GM12878 (cell line): ENCODE results near the gene DKK3. TPM values are rescaled to one million over a fixed set of nuclear protein-coding genes. Genes with fewer than 3 reads are reported as not detected.

Experiments used
- ATAC-seq: fragments of 200-7000 bp; cut with Tn5 transposase; 3 replicates; pipeline ENCODE4 v1.9.1; 2020; ENCODE audit warnings: mild to moderate bottlenecking, moderate library complexity
- BruUV-seq: library from RNA; stranded (reverse); fragments of 400-500 nt; replicated peaks from 2 replicates; lab custom pipeline; 2021; lab: Mats Ljungman, UMichigan
- CTCF ChIA-PET: fragments of 300-600 bp; sonication (Branson Sonifier 250); formaldehyde crosslinking; extraction: SDS; loops from one replicate; lab custom pipeline; 2021; ENCODE audit warnings: inconsistent platforms; lab: Yijun Ruan, JAX
- POLR2A ChIA-PET: fragments of 350-600 bp; formaldehyde crosslinking; extraction: SDS; loops from one replicate; lab custom pipeline; 2021; ENCODE audit warnings: inconsistent platforms; lab: Charles Lee
- RAD21 ChIA-PET: fragments of 300-600 bp; sonication (Branson Sonifier 250); formaldehyde crosslinking; loops from one replicate; lab custom pipeline; 2023; ENCODE audit warnings: antibody characterized with exemption; ENCODE audit not compliant: unreplicated experiment; lab: Charles Lee
- SMC1A ChIA-PET: fragments of 300-600 bp; sonication (Branson Sonifier 250); formaldehyde crosslinking; loops from one replicate; lab custom pipeline; 2023; ENCODE audit not compliant: unreplicated experiment, uncharacterized antibody; lab: Charles Lee
- DNase-seq: peaks from one replicate; pipeline ENCODE4 v3.0.0-alpha.2; 2011; ENCODE audit warnings: low read depth, low spot score
- FAIRE-seq: peaks from 3 replicates; lab custom pipeline; 2011; peaks lifted over from hg19 to GRCh38; lab: Jason Lieb, UNC
- H2AFZ ChIP-seq: 2 replicates; pipeline ENCODE4 v1.6.0; 2011; ENCODE audit warnings: low read depth, low read length, control low read depth; ENCODE audit not compliant: control insufficient read depth
- H3K27ac ChIP-seq: 2 replicates; pipeline ENCODE4 v1.5.1; 2011; ENCODE audit warnings: control low read depth; ENCODE audit not compliant: control insufficient read depth, insufficient read depth
- H3K27me3 ChIP-seq, 2 experiments: replicated peaks in 1 of 2; 2 replicates each; pipeline versions ENCODE4 v1.6.0 to v1.6.1; 2011; ENCODE audit warnings: low read length in 1 of 2; ENCODE audit not compliant: control insufficient read depth in 2 of 2, insufficient read depth in 2 of 2
- H3K36me3 ChIP-seq, 2 experiments: 2 replicates each; pipeline ENCODE4 v1.5.1; 2011; ENCODE audit warnings: low read length in 1 of 2; ENCODE audit not compliant: control insufficient read depth in 2 of 2, insufficient read depth in 2 of 2
- H3K4me1 ChIP-seq: 2 replicates; pipeline ENCODE4 v1.6.1; 2011; ENCODE audit warnings: mild to moderate bottlenecking, low read length, moderate library complexity, mixed read lengths; ENCODE audit not compliant: control insufficient read depth, insufficient read depth
- H3K4me2 ChIP-seq: 2 replicates; pipeline ENCODE4 v1.6.0; 2011; ENCODE audit warnings: control low read depth; ENCODE audit not compliant: control insufficient read depth, insufficient read depth
- H3K4me3 ChIP-seq: fragments of 200-600 bp; sonication (generic); 2 replicates; pipeline ENCODE4 v1.5.1; 2016
- H3K79me2 ChIP-seq: 2 replicates; pipeline ENCODE4 v1.6.0; 2011; ENCODE audit warnings: low read length; ENCODE audit not compliant: control insufficient read depth, insufficient read depth
- H3K9ac ChIP-seq: 2 replicates; pipeline ENCODE4 v1.8.0; 2011; ENCODE audit warnings: low read length, control low read depth, mixed read lengths; ENCODE audit not compliant: control insufficient read depth, insufficient read depth
- H3K9me3 ChIP-seq: replicated peaks from 3 replicates; pipeline ENCODE4 v1.5.1; 2011; ENCODE audit warnings: mild to moderate bottlenecking, low read length; ENCODE audit not compliant: control insufficient read depth, insufficient read depth
- H4K20me1 ChIP-seq: 2 replicates; pipeline ENCODE4 v1.6.0; 2011; ENCODE audit not compliant: control insufficient read depth, insufficient read depth
- ASH2L ChIP-seq: fragments of 300-600, 200-600 bp; sonication (generic); IDR thresholded peaks from 2 replicates; pipeline ENCODE4 v1.6.1; 2017; ENCODE audit warnings: low read depth, mild to moderate bottlenecking, borderline replicate concordance
- CREM ChIP-seq: IDR thresholded peaks from 2 replicates; pipeline ENCODE4 v1.6.1; 2014; ENCODE audit warnings: antibody characterized with exemption, low read depth
- MEF2A ChIP-seq: IDR thresholded peaks from 2 replicates; pipeline ENCODE4 v1.6.1; 2011; ENCODE audit warnings: low read depth, mild to moderate bottlenecking, low read length, moderate library complexity; ENCODE audit not compliant: insufficient read depth
- MEF2B ChIP-seq: fragments of 450-650 bp; IDR thresholded peaks from 2 replicates; pipeline ENCODE4 v1.6.1; 2018; ENCODE audit warnings: mild to moderate bottlenecking, moderate library complexity; ENCODE audit not compliant: partially characterized antibody, poor library complexity, severe bottlenecking
- MTA2 ChIP-seq: fragments of 450-650 bp; IDR thresholded peaks from 2 replicates; pipeline ENCODE4 v1.6.1; 2016; ENCODE audit warnings: low read depth, mild to moderate bottlenecking, moderate library complexity
- MXI1 ChIP-seq: fragments of 150-350 bp; IDR thresholded peaks from 2 replicates; pipeline ENCODE4 v1.6.1; 2011; ENCODE audit warnings: low read depth, mild to moderate bottlenecking, inconsistent platforms, low read length, improper control_type of control experiment
- RELA ChIP-seq: fragments of 450-650 bp; IDR thresholded peaks from 2 replicates; pipeline ENCODE4 v1.8.0; 2014; ENCODE audit warnings: borderline replicate concordance; ENCODE audit not compliant: partially characterized antibody
- SP1 ChIP-seq: IDR thresholded peaks from one replicate; pipeline ENCODE4 v1.6.1; 2011; ENCODE audit warnings: low read depth, low read length
- ZNF207 ChIP-seq: fragments of 450-650 bp; IDR thresholded peaks from 2 replicates; pipeline ENCODE4 v1.6.1; 2014; ENCODE audit warnings: antibody characterized with exemption, mild to moderate bottlenecking, borderline replicate concordance
- ZNF24 ChIP-seq: fragments of 450-650 bp; IDR thresholded peaks from 2 replicates; pipeline ENCODE4 v1.6.1; 2017; ENCODE audit warnings: antibody characterized with exemption, mild to moderate bottlenecking
- ZNF274 ChIP-seq: IDR thresholded peaks from one replicate; pipeline ENCODE4 v1.8.0; 2011; ENCODE audit not compliant: insufficient read length, insufficient read depth
- WGBS: methylation state at CpG from one replicate; pipeline ENCODE4 v1.1.6; 2016; ENCODE audit warnings: low lambda C conversion rate; ENCODE audit not compliant: insufficient replicate concordance, insufficient coverage; ENCODE audit errors: missing lambda C conversion rate; 5-methylcytosine and 5-hydroxymethylcytosine counted together
- in situ Hi-C: fragments of 300-500 bp; cut with MboI; formaldehyde crosslinking; loops from 9 replicates; pipeline ENCODE4 v1.14.3; 2018; ENCODE audit warnings: mixed read lengths
- intact Hi-C: fragments of 100-400 bp; cut with micrococcal nuclease; formaldehyde crosslinking; loops from one replicate; pipeline ENCODE4 v1.14.2; 2022; ENCODE audit not compliant: unreplicated experiment
- polyA plus RNA-seq, 11 experiments: library from polyadenylated mRNA; depleted of rRNA in 4 of 11; unstranded in 6 of 11; stranded (reverse) in 5 of 11; fragments of >200 nt; fragmentation: Nextera tagmentation in 4 of 11; fragmentation: Illumina TruSeq in 1 of 11; extraction: Ambion mirVana in 4 of 11; extraction: Trizol in 1 of 11; gene quantifications; 1 replicate in 1 of 11; 2 replicates in 10 of 11; pipeline versions ENCODE4 v1.2.1 to v1.2.3, GENCODE V29; 2011 to 2016; ENCODE audit warnings: inconsistent platforms in 2 of 11, missing spikeins in 2 of 11, low read depth in 1 of 11
- total RNA-seq, 4 experiments: library from RNA; depleted of rRNA in 3 of 4; stranded (reverse); fragments of >200 nt in 3 of 4; fragmentation: Illumina TruSeq in 1 of 4; extraction: Trizol in 1 of 4; gene quantifications; 2 replicates each; pipeline versions ENCODE4 v1.2.1 to v1.2.3, GENCODE V29; 2013 to 2021
- TF ChIP-seq, protein P1 (sequence below): fragments of 450-650 bp; IDR thresholded peaks from 2 replicates; pipeline ENCODE4 v1.6.1; 2018; ENCODE audit warnings: borderline replicate concordance, mild to moderate bottlenecking; ENCODE audit not compliant: partially characterized antibody
- TF ChIP-seq, protein P2 (sequence below): fragments of 450-650 bp; IDR thresholded peaks from 2 replicates; pipeline ENCODE4 v1.6.1; 2017; ENCODE audit warnings: mild to moderate bottlenecking
- TF ChIP-seq, protein P3 (sequence below): fragments of 450-650 bp; conservative IDR thresholded peaks from 2 replicates; pipeline ENCODE4 v1.6.1; 2017; ENCODE audit warnings: mild to moderate bottlenecking, moderate library complexity
- TF ChIP-seq, protein P4 (sequence below): IDR thresholded peaks from 2 replicates; pipeline ENCODE4 v1.6.1; 2012; ENCODE audit warnings: low read depth, low read length, improper control_type of control experiment

The DKK3 gene
- total and polyA plus RNA-seq, 10 of the 15 experiments (the other 5 are each of a cell fraction or from before 2014, with no cell fraction given): 0.07 to 0.16 (median 0.15) TPM; not detected in 7

DNA sequence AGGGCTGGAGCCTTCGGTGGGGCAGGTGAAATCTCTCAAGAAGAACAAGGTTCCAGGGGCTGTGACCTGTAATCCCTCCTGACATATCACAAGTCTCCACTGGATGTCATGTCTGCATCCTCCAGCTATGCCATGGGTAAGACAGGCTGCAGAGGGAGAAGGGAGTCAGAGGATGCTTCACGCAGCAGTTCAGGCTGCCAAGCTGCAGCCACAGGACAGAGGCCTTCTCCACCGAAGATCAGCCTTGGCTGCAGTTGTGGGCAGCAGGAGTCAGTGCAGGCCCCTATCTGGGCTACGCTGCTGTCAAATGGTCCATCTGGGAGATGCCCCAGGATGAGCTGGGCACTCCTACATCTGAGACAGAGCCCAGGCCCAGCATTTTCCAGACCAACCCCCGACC is 25.0 kb downstream of the DKK3 start:
- no peak overlapping the region for H3K27ac ChIP-seq
- no peaks in the 10 kb centered on the region for H3K79me2 ChIP-seq
- H3K36me3 ChIP-seq: no peaks in the 10 kb centered on the region
- CTCF ChIA-PET: interaction anchor here (0.6 to 0.7 kb wide), 2 partner anchors 61 to 447 kb away, joined by 3 read pairs; no protein-coding TSS in a partner anchor
- BruUV-seq: no TSS peak
- no peak overlapping the region for H2AFZ ChIP-seq
- no peak for ATAC-seq
- no peaks in the 10 kb centered on the region for H3K9me3 ChIP-seq
- POLR2A ChIA-PET: no interaction called here
- in situ Hi-C loops: no loop called here
- SMC1A ChIA-PET: no interaction called here
- no peaks in the 10 kb centered on the region for H4K20me1 ChIP-seq
- DNase-seq: no peak
- no peak overlapping the region for H3K4me2 ChIP-seq
- FAIRE-seq: no peak
- peaks cover 0 to 1% of the 10 kb centered on the region in 2 experiments; a peak in 1 of 4 replicates for H3K27me3 ChIP-seq
- H3K4me3 ChIP-seq: no peak overlapping the region
- no peak overlapping the region for H3K9ac ChIP-seq
- H3K4me1 ChIP-seq: no peaks in the 10 kb centered on the region
- intact Hi-C loops: no loop called here
- RAD21 ChIA-PET: no interaction called here
- WGBS: 12% methylated on average over 5 of the region's 5 CpGs
- TF ChIP-seq, protein P1, sequence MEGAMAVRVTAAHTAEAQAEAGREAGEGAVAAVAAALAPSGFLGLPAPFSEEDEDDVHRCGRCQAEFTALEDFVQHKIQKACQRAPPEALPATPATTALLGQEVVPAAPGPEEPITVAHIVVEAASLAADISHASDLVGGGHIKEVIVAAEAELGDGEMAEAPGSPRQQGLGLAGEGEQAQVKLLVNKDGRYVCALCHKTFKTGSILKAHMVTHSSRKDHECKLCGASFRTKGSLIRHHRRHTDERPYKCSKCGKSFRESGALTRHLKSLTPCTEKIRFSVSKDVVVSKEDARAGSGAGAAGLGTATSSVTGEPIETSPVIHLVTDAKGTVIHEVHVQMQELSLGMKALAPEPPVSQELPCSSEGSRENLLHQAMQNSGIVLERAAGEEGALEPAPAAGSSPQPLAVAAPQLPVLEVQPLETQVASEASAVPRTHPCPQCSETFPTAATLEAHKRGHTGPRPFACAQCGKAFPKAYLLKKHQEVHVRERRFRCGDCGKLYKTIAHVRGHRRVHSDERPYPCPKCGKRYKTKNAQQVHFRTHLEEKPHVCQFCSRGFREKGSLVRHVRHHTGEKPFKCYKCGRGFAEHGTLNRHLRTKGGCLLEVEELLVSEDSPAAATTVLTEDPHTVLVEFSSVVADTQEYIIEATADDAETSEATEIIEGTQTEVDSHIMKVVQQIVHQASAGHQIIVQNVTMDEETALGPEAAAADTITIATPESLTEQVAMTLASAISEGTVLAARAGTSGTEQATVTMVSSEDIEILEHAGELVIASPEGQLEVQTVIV: no peak
- TF ChIP-seq, protein P2, sequence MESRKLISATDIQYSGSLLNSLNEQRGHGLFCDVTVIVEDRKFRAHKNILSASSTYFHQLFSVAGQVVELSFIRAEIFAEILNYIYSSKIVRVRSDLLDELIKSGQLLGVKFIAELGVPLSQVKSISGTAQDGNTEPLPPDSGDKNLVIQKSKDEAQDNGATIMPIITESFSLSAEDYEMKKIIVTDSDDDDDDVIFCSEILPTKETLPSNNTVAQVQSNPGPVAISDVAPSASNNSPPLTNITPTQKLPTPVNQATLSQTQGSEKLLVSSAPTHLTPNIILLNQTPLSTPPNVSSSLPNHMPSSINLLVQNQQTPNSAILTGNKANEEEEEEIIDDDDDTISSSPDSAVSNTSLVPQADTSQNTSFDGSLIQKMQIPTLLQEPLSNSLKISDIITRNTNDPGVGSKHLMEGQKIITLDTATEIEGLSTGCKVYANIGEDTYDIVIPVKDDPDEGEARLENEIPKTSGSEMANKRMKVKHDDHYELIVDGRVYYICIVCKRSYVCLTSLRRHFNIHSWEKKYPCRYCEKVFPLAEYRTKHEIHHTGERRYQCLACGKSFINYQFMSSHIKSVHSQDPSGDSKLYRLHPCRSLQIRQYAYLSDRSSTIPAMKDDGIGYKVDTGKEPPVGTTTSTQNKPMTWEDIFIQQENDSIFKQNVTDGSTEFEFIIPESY: no peak
- TF ChIP-seq ZNF274 (no peak), MTA2 (no peak), ASH2L (no peak), MEF2A (no peak), SP1 (no peak), RELA (no peak), ZNF207 (no peak), CREM (no peak), ZNF24 (no peak), MXI1 (no peak), MEF2B (no peak)
- TF ChIP-seq, protein P3, sequence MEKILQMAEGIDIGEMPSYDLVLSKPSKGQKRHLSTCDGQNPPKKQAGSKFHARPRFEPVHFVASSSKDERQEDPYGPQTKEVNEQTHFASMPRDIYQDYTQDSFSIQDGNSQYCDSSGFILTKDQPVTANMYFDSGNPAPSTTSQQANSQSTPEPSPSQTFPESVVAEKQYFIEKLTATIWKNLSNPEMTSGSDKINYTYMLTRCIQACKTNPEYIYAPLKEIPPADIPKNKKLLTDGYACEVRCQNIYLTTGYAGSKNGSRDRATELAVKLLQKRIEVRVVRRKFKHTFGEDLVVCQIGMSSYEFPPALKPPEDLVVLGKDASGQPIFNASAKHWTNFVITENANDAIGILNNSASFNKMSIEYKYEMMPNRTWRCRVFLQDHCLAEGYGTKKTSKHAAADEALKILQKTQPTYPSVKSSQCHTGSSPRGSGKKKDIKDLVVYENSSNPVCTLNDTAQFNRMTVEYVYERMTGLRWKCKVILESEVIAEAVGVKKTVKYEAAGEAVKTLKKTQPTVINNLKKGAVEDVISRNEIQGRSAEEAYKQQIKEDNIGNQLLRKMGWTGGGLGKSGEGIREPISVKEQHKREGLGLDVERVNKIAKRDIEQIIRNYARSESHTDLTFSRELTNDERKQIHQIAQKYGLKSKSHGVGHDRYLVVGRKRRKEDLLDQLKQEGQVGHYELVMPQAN: no peak
- TF ChIP-seq, protein P4, sequence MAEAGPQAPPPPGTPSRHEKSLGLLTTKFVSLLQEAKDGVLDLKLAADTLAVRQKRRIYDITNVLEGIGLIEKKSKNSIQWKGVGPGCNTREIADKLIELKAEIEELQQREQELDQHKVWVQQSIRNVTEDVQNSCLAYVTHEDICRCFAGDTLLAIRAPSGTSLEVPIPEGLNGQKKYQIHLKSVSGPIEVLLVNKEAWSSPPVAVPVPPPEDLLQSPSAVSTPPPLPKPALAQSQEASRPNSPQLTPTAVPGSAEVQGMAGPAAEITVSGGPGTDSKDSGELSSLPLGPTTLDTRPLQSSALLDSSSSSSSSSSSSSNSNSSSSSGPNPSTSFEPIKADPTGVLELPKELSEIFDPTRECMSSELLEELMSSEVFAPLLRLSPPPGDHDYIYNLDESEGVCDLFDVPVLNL: no peak
